ENCODE results near the gene HEXA.

- TF ChIP-seq CTCF (IDR thresholded peaks at IDR 0.05) (no peak), POLR2A (IDR thresholded peaks at IDR 0.05) (no peak)
Measured at GRCh38 chr15:72377331-72377730, 1.5 kb upstream of the HEXA start.

All from lower leg skin (tissue), 3 donors.